HCT116 (cell line): Measurements from ENCODE around the gene PDE1A. TPM values are rescaled to one million over a fixed set of nuclear protein-coding genes. Genes with fewer than 3 reads are reported as not detected.

Experiments used
- ATAC-seq: fragments of 200-7000 bp; cut with Tn5 transposase; 2 replicates; pipeline ENCODE4 v1.9.1; 2020; ENCODE audit warnings: mild to moderate bottlenecking, moderate library complexity
- BruUV-seq: library from RNA; stranded (reverse); fragments of 400-500 nt; replicated peaks from 2 replicates; lab custom pipeline; 2021; lab: Mats Ljungman, UMichigan
- CTCF ChIA-PET: fragments of 300-600 bp; sonication (Branson Sonifier 250); formaldehyde crosslinking; loops from one replicate; lab custom pipeline; 2021; ENCODE audit warnings: antibody characterized with exemption; lab: Charles Lee
- POLR2A ChIA-PET: fragments of 300-600, 350-600 bp; sonication (Branson Sonifier 250); formaldehyde crosslinking; loops from one replicate; lab custom pipeline; 2021; ENCODE audit warnings: antibody characterized with exemption; lab: Charles Lee
- RAD21 ChIA-PET, 2 experiments: fragments of 300-600 bp; sonication (Branson Sonifier 250); formaldehyde crosslinking; loops; one replicate each; lab custom pipeline; 2023; ENCODE audit warnings: low total read pairs in 2 of 2; ENCODE audit not compliant: uncharacterized antibody in 2 of 2, unreplicated experiment in 2 of 2, low non-redundant PET in 1 of 2; lab: Charles Lee
- DNase-seq: peaks from one replicate; pipeline ENCODE4 v3.0.0-alpha.2; 2010; ENCODE audit warnings: low read depth, low spot score
- H2AFZ ChIP-seq: fragments of 200-600 bp; shearing (Covaris generic), sonication (generic); 2 replicates; pipeline ENCODE4 v1.6.1; 2017; ENCODE audit warnings: low read depth, mixed run types, mixed read lengths, antibody characterized with exemption, low read length; ENCODE audit not compliant: poor library complexity, severe bottlenecking
- H3K27ac ChIP-seq: 2 replicates; pipeline ENCODE4 v1.5.1; 2012; ENCODE audit warnings: low read depth, low read length
- H3K27me3 ChIP-seq: fragments of 200-600 bp; sonication (generic); 2 replicates; pipeline ENCODE4 v1.6.1; 2016; ENCODE audit warnings: mixed run types, low read length, mixed read lengths; ENCODE audit not compliant: insufficient read depth
- H3K36me3 ChIP-seq, 2 experiments: fragments of 200-500 bp in 1 of 2; fragments of 200-600 bp in 1 of 2; sonication (Bioruptor generic) in 1 of 2; sonication (generic) in 1 of 2; 2 replicates each; pipeline versions ENCODE4 v1.5.1 to v1.6.1; 2014 to 2016; ENCODE audit warnings: low read length in 2 of 2, inconsistent platforms in 1 of 2, mixed read lengths in 1 of 2, mixed run types in 1 of 2; ENCODE audit not compliant: insufficient read depth in 2 of 2, control insufficient read depth in 1 of 2
- H3K4me1 ChIP-seq, 2 experiments: fragments of 200-600 bp in 1 of 2; sonication (generic) in 1 of 2; 2 replicates each; pipeline versions ENCODE4 v1.5.1 to v1.6.1; 2012 to 2017; ENCODE audit warnings: low read length in 2 of 2, inconsistent platforms in 1 of 2, mild to moderate bottlenecking in 1 of 2, mixed read lengths in 1 of 2, mixed run types in 1 of 2, moderate library complexity in 1 of 2; ENCODE audit not compliant: insufficient read depth in 2 of 2, control insufficient read depth in 1 of 2
- H3K4me2 ChIP-seq: fragments of 200-600 bp; sonication (generic); 2 replicates; pipeline ENCODE4 v1.6.1; 2017; ENCODE audit warnings: mixed run types, low read length, mixed read lengths
- H3K4me3 ChIP-seq, 2 experiments: fragments of 200-600 bp in 1 of 2; sonication (generic) in 1 of 2; replicated peaks in 1 of 2; 2 replicates each; pipeline ENCODE4 v1.5.1; 2011 to 2016; ENCODE audit warnings: low read length in 2 of 2, control low read depth in 1 of 2, low read depth in 1 of 2, mild to moderate bottlenecking in 1 of 2, mixed read lengths in 1 of 2, mixed run types in 1 of 2
- H3K79me2 ChIP-seq: fragments of 200-600 bp; sonication (generic); 2 replicates; pipeline ENCODE4 v1.6.1; 2017; ENCODE audit warnings: mild to moderate bottlenecking, mixed run types, low read length, moderate library complexity, mixed read lengths; ENCODE audit not compliant: insufficient read depth
- H3K9ac ChIP-seq: fragments of 200-600 bp; sonication (generic); 2 replicates; pipeline ENCODE4 v1.6.1; 2016; ENCODE audit warnings: low read length, mixed read lengths
- H3K9me2 ChIP-seq: fragments of 200-600 bp; sonication (generic), shearing (Covaris generic); 2 replicates; pipeline ENCODE4 v1.6.1; 2017; ENCODE audit warnings: mixed run types, mild to moderate bottlenecking, moderate library complexity; ENCODE audit not compliant: insufficient read depth
- H3K9me3 ChIP-seq, 2 experiments: fragments of 200-500 bp in 1 of 2; fragments of 200-600 bp in 1 of 2; sonication (Bioruptor generic) in 1 of 2; sonication (generic) in 1 of 2; 2 replicates each; pipeline ENCODE4 v1.6.1; 2014 to 2017; ENCODE audit warnings: low read length in 2 of 2, mixed read lengths in 2 of 2, inconsistent platforms in 1 of 2, low read depth in 1 of 2, mild to moderate bottlenecking in 1 of 2, mixed run types in 1 of 2, moderate library complexity in 1 of 2; ENCODE audit not compliant: control insufficient read depth in 1 of 2, insufficient read depth in 1 of 2
- H4K20me1 ChIP-seq: fragments of 200-600 bp; sonication (generic), shearing (Covaris generic); 2 replicates; pipeline ENCODE4 v1.6.1; 2017; ENCODE audit warnings: mixed run types, mild to moderate bottlenecking, moderate library complexity; ENCODE audit not compliant: insufficient read depth
- ATF3 ChIP-seq: IDR thresholded peaks from 2 replicates; pipeline ENCODE4 v1.6.1; 2012
- CBX3 ChIP-seq: IDR thresholded peaks from 2 replicates; pipeline ENCODE4 v1.6.1; 2012; ENCODE audit warnings: low read depth
- CEBPB ChIP-seq: IDR thresholded peaks from 2 replicates; pipeline ENCODE4 v1.6.1; 2012; ENCODE audit warnings: low read depth
- EGR1 ChIP-seq: IDR thresholded peaks from 2 replicates; pipeline ENCODE4 v1.6.1; 2012; ENCODE audit warnings: low read depth
- FOSL1 ChIP-seq: IDR thresholded peaks from 2 replicates; pipeline ENCODE4 v1.6.1; 2012; ENCODE audit warnings: low read depth
- POLR2AphosphoS5 ChIP-seq: IDR thresholded peaks from 2 replicates; pipeline ENCODE4 v1.6.1; 2011; ENCODE audit warnings: mild to moderate bottlenecking, low read depth, low read length, moderate library complexity
- SP1 ChIP-seq: IDR thresholded peaks from 2 replicates; pipeline ENCODE4 v1.6.1; 2012; ENCODE audit warnings: low read depth
- SRF ChIP-seq: IDR thresholded peaks from 2 replicates; pipeline ENCODE4 v1.6.1; 2012; ENCODE audit warnings: low read depth
- TCF7L2 ChIP-seq: IDR thresholded peaks from 2 replicates; pipeline ENCODE4 v1.7.0; 2011; ENCODE audit warnings: borderline replicate concordance, inconsistent platforms; ENCODE audit not compliant: insufficient read depth, insufficient read length; ENCODE audit errors: extremely low read depth
- ZBTB33 ChIP-seq: IDR thresholded peaks from 2 replicates; pipeline ENCODE4 v1.6.1; 2011; ENCODE audit warnings: mild to moderate bottlenecking, low read length, moderate library complexity; ENCODE audit not compliant: insufficient replicate concordance; ENCODE audit errors: extremely low read depth
- ZFX ChIP-seq: fragments of 450-650 bp; IDR thresholded peaks from 2 replicates; pipeline ENCODE4 v1.6.1; 2017
- ZNF274 ChIP-seq: fragments of 200-500 bp; sonication (Bioruptor generic); IDR thresholded peaks from 2 replicates; pipeline ENCODE4 v1.6.1; 2014; ENCODE audit warnings: mild to moderate bottlenecking, low read depth, low read length, inconsistent platforms
- intact Hi-C: fragments of 100-400 bp; cut with micrococcal nuclease; formaldehyde crosslinking; loops from 2 replicates; pipeline ENCODE4 v1.10.0; 2022
- total RNA-seq: library from RNA; stranded (reverse); gene quantifications from one replicate; pipeline ENCODE4 v1.2.1, GENCODE V29; 2021; ENCODE audit not compliant: unreplicated experiment
- TF ChIP-seq, protein P1 (sequence below): IDR thresholded peaks from 2 replicates; pipeline ENCODE4 v1.6.1; 2012
- TF ChIP-seq, protein P2 (sequence below), 3 experiments: fragments of 200-600 bp in 1 of 3; sonication (generic) in 1 of 3; IDR thresholded peaks in 2 of 3; conservative IDR thresholded peaks in 1 of 3; 2 replicates each; pipeline ENCODE4 v1.5.1; 2012 to 2017; ENCODE audit warnings: low read depth in 2 of 3, low read length in 2 of 3, antibody characterized with exemption in 1 of 3, borderline replicate concordance in 1 of 3, control low read depth in 1 of 3, mild to moderate bottlenecking in 1 of 3, mixed read lengths in 1 of 3, mixed run types in 1 of 3, moderate library complexity in 1 of 3; ENCODE audit not compliant: insufficient read depth in 1 of 3

Gene PDE1A
- total RNA-seq, 1 experiment from 2014 or later = 0.12 TPM

DNA sequence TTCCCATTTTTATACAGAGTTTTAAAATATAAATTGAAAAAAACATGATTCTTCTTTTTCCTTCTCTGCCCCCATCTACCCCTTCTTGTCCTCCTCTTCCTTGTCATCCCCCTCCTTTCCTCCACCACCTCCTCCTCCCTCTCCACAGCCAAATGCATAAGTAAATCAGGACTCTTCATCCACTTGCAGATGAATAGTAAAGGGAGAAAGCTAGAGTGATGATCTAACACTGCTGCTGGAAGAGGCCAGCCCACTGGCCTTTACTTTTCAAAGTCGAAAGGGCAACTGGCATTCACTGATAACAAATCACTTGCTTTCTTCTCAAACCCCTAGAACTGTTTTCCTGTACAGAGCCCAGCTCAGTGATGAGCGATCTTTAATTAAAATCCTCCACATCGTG lies 205.8 kb downstream of the PDE1A start:
- H3K4me3 ChIP-seq = no peak overlapping the region
- TF ChIP-seq POLR2AphosphoS5 = no peak
- TF ChIP-seq EGR1 = no peak
- TF ChIP-seq CBX3 = no peak
- TF ChIP-seq FOSL1 = no peak
- no peak for TF ChIP-seq TCF7L2
- no peak for TF ChIP-seq ZBTB33
- no peak for TF ChIP-seq SRF
- TF ChIP-seq, protein P1, sequence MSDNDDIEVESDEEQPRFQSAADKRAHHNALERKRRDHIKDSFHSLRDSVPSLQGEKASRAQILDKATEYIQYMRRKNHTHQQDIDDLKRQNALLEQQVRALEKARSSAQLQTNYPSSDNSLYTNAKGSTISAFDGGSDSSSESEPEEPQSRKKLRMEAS = no peak
- TF ChIP-seq ZFX = no peak
- TF ChIP-seq, all 23 proteins: peak for 0
- ChIA-PET CTCF (no interaction called here), RAD21 (no interaction called here), POLR2A (no interaction called here)
- BruUV-seq = no TSS peak
- H3K9me2 ChIP-seq = 0 out of 2 replicates have a peak, but pooled peaks cover 5% of the 10 kb centered on the region
- H3K4me2 ChIP-seq = no peak overlapping the region
- H3K9ac ChIP-seq = no peak overlapping the region
- intact Hi-C loops = no loop called here
- ATAC-seq (no peak), DNase-seq (no peak)
- no peaks in the 10 kb centered on the region for H3K4me1 ChIP-seq
- H3K27me3 ChIP-seq = no peaks in the 10 kb centered on the region
- H3K79me2 ChIP-seq = no peaks in the 10 kb centered on the region
- H3K9me3 ChIP-seq = no peaks in the 10 kb centered on the region
- H2AFZ ChIP-seq = no peak overlapping the region
- H4K20me1 ChIP-seq = no peaks in the 10 kb centered on the region
- H3K27ac ChIP-seq = no peak overlapping the region
- H3K36me3 ChIP-seq = no peaks in the 10 kb centered on the region

GRCh38 chr2:182220335-182220734 lies 206.5 kb downstream of the PDE1A start:
- ChIA-PET POLR2A (no interaction called here), RAD21 (no interaction called here), CTCF (no interaction called here)
- Histone ChIP-seq H3K79me2 (no peaks in the 10 kb centered on the region), H3K27me3 (no peaks in the 10 kb centered on the region), H3K4me1 (no peaks in the 10 kb centered on the region), H3K27ac (no peak overlapping the region), H3K9me3 (no peaks in the 10 kb centered on the region), H3K9ac (no peak overlapping the region), H3K36me3 (no peaks in the 10 kb centered on the region), H3K4me3 (no peak overlapping the region), H4K20me1 (no peaks in the 10 kb centered on the region), H3K4me2 (no peak overlapping the region), H3K9me2 (0 out of 2 replicates have a peak, but pooled peaks cover 5% of the 10 kb centered on the region), H2AFZ (no peak overlapping the region)
- DNase-seq = no peak
- no TSS peak for BruUV-seq
- ATAC-seq = no peak
- intact Hi-C loops = no loop called here
- TF ChIP-seq, protein P2, sequence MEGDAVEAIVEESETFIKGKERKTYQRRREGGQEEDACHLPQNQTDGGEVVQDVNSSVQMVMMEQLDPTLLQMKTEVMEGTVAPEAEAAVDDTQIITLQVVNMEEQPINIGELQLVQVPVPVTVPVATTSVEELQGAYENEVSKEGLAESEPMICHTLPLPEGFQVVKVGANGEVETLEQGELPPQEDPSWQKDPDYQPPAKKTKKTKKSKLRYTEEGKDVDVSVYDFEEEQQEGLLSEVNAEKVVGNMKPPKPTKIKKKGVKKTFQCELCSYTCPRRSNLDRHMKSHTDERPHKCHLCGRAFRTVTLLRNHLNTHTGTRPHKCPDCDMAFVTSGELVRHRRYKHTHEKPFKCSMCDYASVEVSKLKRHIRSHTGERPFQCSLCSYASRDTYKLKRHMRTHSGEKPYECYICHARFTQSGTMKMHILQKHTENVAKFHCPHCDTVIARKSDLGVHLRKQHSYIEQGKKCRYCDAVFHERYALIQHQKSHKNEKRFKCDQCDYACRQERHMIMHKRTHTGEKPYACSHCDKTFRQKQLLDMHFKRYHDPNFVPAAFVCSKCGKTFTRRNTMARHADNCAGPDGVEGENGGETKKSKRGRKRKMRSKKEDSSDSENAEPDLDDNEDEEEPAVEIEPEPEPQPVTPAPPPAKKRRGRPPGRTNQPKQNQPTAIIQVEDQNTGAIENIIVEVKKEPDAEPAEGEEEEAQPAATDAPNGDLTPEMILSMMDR (IDR thresholded peaks at IDR 0.05 in 2 of 3, conservative IDR thresholded peaks at IDR 0.05 in 1 of 3; ENCODE audit: borderline replicate concordance in 1 of 3, insufficient read depth in 1 of 3, low read depth in 2 of 3, low read length in 2 of 3) = no peak
- no peak for TF ChIP-seq CEBPB
- TF ChIP-seq SP1 = no peak
- TF ChIP-seq ZNF274 = no peak
- TF ChIP-seq, protein P1 = no peak
- no peak for TF ChIP-seq ATF3
